Pulmonary artery endothelial cell (primary cell): ENCODE results near the gene SURF6. TPM values are rescaled to one million over a fixed set of nuclear protein-coding genes. Genes with fewer than 3 reads are reported as not detected.
A peak's percentile ranks its signal among the peaks of the same experiment; 100 is the strongest.
"Not testable (repeated sequence)": the region's sequence is repeated elsewhere in the genome, so short reads cannot be mapped to it uniquely, and the experiment has no call there.

Source experiments
- DNase-seq: peaks from one replicate; pipeline ENCODE4 v3.0.0-alpha.2; 2011; ENCODE audit warnings: low read depth, low spot score
- total RNA-seq: library from RNA; depleted of rRNA; stranded (reverse); fragments of >200 nt; gene quantifications from 2 replicates; pipeline ENCODE4 v1.2.3, GENCODE V29; 2014

The SURF6 gene
- total RNA-seq: 12.8 and 13.4 TPM in 2 replicates

DNA sequence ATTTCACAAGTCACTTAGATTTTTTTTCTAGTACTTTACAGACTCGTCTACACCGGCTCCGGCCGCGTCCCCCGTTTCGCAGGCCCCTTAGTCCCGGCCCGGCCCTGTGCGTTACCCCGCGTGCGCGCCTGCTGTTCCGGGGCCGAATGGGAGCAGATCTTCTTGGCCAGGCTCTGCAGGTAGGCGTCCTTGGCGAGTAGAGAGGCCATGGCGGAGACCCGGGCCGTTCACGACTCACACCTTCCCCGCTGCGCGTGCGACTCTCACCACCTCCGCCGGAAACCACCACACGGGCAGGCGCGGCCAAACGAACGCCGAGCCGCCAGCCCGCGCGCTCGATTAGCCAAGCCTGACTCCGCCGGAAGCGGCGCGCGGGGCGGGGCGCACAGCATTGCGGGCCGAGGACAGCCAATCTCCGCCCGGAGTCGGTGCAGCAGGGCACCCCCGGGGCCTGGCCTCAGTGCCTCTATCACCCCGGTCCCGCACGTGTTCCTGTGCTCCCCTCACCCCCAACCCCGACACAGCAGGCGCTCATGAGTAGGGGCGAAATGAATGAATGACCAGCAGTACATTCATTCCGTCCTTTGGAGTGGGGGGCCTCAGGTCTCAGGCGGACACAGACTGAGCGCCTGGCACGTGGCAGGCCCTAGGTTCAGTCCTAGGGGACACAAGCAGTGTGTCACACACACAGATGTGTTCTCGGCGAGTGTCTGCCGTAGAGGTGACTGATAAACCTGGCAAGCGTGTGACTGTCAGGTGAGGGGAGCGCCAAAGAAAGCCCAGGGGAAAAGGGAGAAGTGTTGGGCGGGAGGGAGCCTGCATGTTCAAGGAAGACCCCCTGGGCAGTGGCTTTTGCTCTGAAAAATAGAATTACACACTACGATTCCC is at the start of gene SURF6:
SURF6 (minus strand) TSS at position 265 of the 888 bp plus-strand sequence; CDS start at position 209, 56 bp downstream.
- DNase-seq: peak; percentile 60

GRCh38 chr9:133385452-133385851 is 49.5 kb upstream of the SURF6 start:
- DNase-seq: no peak

- DNase-seq: no peak
Observed at GRCh38 chr9:133384736-133385321, 48.8 kb upstream of the SURF6 start.

GRCh38 chr9:133383438-133383837 is 47.5 kb upstream of the SURF6 start:
- no peak for DNase-seq

DNA sequence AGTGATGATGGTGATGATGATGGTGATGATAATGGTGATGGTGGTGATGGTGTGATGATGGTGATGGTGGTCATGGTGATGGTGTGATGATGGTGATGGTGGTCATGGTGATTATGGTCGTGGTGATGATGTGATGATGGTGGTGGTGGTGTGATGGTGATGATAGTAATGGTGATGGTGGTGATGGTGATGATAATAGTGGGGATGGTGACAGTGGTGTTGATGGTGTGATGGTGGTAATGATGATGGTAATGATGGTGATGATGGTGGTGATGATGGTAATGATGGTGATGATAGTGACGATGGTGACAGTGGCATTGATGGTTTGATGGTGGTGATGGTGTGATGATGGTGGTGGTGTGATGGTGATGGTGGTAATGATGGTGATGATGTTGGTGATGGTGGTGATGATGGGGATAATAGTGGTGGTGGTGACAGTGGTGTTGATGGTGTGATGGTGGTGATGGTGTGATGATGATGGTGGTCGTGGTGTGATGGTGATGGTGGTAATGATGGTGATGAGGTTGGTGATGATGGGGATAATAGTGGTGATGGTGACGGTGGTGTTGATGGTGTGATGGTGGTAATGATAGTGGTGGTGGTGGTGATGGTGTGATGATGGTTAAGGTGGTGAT is 46.6 kb upstream of the SURF6 start:
- no peak for DNase-seq

- DNase-seq: no peak
Observed at GRCh38 chr9:133380734-133381133, 44.7 kb upstream of the SURF6 start.

DNA sequence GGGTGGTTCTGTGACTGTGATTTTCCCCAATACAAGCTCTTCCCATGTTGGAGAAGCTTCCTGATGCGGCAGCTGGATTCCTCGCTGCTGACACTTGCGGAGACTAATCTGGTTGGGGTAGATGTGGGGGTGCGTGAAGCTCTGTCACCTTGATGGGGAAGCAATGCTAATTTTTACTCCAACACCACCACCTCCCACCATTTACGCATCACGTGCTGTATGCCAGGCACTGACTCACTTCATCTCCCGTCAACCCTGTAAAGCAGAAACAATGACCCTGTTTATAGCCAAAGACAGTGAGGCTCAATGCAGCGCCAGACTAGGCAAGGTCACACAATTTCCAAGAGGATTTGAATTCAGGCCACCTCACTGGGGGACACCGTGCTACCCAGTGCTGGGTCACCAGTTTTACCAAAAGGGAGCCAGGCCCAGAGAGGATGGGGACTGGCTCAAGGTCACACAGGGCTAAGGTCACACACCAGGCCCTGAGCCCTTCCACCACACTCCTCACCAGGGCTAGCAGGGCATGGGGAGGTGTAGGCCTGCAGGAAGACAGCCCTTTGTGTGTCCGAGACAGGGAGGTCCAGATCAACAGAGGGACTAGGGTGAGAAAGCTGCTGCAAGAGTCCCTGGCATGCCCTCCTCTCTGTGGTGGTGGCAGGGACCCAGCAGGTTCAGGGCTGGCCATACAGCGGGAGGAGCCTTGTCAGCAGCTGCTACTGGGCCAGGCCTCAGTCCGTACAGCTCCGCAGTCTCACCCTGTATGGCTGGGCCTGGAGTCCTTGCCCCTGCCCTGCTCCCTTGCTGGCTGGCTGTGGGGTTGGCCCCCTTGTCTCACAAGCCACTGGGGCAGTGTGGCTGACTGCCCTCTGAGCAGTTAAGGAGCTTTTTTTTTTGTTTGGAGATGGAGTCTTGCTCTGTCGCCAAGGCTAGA is 43.4 kb upstream of the SURF6 start:
- no peak for DNase-seq

GRCh38 chr9:133378408-133378962 is 42.5 kb upstream of the SURF6 start:
- DNase-seq: no peak

DNA sequence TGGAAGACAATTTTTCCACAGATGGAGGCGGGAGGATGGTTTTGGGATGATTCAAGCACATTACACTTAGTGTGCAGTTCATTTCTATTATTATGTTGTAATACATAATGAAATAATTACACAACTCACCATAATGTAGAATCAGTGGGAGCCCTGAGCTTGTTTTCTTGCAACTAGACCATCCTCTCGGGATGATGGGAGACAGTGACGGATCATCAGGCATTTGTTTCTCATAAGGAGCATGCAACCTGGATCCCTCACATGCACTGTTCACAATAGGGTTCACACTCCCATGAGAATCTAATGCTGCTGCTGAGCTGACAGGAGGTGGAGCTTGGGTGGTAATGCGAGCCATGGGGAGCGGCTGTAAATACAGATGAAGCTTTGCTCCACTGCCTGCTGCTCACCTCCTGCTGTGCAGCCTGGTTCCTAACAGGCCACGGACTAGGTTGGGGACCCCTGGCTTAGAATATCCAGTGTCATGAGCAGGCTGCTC is 41.8 kb upstream of the SURF6 start:
- DNase-seq: no peak

- not testable (repeated sequence) for DNase-seq
Observed at GRCh38 chr9:133377280-133377679, 41.3 kb upstream of the SURF6 start.

GRCh38 chr9:133375724-133376654 is 40.0 kb upstream of the SURF6 start, which contains the start of the genes STKLD1 and SURF4:
Gene STKLD1, plus strand, starts transcription at chr9:133376366. Its CDS starts 108 bp downstream, at chr9:133376474.
Gene SURF4, minus strand, starts transcription at chr9:133376060. Its CDS starts 91 bp downstream, at chr9:133375969.
- DNase-seq: peak; percentile 90

DNA sequence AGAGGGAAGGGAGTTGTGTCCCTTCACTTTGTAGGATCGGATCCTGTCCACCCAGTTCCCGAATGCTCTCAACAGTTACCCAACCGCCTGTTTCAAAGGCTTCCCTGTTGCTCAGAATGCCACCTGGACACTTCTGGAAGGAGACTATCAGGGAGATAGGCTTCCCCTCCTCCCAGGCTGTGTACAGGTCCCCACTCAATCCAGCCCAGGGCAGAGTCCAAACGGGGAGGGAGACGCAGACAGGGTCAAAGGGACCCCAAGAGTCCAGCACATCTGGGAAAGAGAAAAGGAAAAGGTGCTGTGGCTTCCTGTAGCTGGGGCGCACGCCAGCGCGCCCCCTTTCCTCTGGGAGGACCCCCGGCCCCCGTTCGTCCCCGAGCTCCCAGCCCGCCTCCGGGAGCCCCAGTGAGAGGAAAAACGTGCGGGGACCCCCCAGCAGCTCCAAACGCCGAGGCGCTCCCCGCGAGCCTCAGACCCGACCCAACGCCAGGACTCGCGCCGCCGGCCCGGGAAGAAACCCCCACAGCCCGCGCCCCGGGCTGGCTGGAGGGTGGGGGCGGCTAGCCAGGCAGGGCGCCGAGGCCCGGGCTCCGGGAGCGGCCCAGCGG is 39.2 kb upstream of the SURF6 start:
- DNase-seq: no peak

GRCh38 chr9:133374612-133375115 is 38.7 kb upstream of the SURF6 start:
- DNase-seq: no peak

- no peak for DNase-seq
Observed at GRCh38 chr9:133372144-133372543, 36.2 kb upstream of the SURF6 start.

- no peak for DNase-seq
Observed at GRCh38 chr9:133371261-133371711, 35.3 kb upstream of the SURF6 start.

DNA sequence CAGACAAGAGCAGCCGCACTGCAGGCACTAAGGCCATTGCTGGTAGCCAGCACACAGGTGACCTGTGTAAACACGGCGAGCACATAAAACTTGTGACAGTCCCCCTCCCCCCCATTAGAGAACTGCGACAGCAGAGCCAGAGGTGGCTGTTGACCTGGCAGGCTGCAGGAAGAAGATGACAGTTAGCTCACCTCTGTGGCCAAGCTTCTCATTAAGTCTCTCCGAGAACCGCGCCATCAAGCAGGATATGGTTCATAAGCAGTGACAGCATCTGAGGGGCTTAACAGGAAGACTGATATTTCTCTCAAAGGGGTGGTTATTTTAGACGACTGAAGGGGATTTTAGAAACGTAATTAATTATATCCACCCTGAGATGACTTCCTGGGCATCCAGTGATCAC is 34.7 kb upstream of the SURF6 start:
- DNase-seq: no peak

- DNase-seq: no peak
Observed at GRCh38 chr9:133369933-133370332, 33.9 kb upstream of the SURF6 start.

- DNase-seq: no peak
Observed at GRCh38 chr9:133369422-133369821, 33.4 kb upstream of the SURF6 start.
